GM20000 (cell line): ENCODE measurements around the gene IFIT5.

Experiments
- DNase-seq: peaks from one replicate; pipeline ENCODE4 v3.0.0; 2012; ENCODE audit warnings: low spot score
- TF ChIP-seq, protein P1 (sequence below): IDR thresholded peaks from 2 replicates; pipeline ENCODE4 v1.5.1; 2012; ENCODE audit warnings: mild to moderate bottlenecking, control low read depth; ENCODE audit errors: extremely low read depth, missing control alignments

IFIT5 gene

GRCh38 chr10:89468191-89468965 lies 54.0 kb downstream of the IFIT5 start:
- TF ChIP-seq, protein P1, sequence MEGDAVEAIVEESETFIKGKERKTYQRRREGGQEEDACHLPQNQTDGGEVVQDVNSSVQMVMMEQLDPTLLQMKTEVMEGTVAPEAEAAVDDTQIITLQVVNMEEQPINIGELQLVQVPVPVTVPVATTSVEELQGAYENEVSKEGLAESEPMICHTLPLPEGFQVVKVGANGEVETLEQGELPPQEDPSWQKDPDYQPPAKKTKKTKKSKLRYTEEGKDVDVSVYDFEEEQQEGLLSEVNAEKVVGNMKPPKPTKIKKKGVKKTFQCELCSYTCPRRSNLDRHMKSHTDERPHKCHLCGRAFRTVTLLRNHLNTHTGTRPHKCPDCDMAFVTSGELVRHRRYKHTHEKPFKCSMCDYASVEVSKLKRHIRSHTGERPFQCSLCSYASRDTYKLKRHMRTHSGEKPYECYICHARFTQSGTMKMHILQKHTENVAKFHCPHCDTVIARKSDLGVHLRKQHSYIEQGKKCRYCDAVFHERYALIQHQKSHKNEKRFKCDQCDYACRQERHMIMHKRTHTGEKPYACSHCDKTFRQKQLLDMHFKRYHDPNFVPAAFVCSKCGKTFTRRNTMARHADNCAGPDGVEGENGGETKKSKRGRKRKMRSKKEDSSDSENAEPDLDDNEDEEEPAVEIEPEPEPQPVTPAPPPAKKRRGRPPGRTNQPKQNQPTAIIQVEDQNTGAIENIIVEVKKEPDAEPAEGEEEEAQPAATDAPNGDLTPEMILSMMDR = no peak
- DNase-seq = no peak

DNA sequence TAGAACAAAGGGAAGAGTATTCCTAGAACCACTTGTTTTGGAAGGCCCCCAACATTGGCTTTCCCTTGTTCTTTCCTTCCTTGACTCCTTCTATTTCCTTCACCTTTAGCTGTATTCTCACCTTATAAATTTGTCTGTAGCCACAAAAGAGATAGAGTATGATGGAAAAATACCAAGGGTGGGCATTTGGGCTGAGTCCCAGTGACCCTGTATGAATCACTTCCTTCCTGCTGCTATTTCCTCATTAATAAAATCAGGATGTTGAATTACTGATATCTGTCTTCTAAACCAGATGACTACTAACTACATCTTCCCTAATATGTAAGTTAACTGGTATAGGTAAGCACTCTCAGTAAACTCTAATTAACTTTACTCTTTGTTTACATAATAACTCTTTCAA lies 55.1 kb downstream of the IFIT5 start:
- TF ChIP-seq, protein P1 = no peak
- no peak for DNase-seq
